RWPE2 (cell line): ENCODE measurements around the gene COA3.
A peak's percentile ranks its signal among the peaks of the same experiment; 100 is the strongest.

Experiments
- ATAC-seq: fragments of 200-7000 bp; cut with Tn5 transposase; 3 replicates; pipeline ENCODE4 v1.9.1; 2021; ENCODE audit warnings: low read depth
- DNase-seq: peaks from one replicate; pipeline ENCODE4 v3.0.0-alpha.2; 2020; ENCODE audit warnings: low spot score
- H3K27ac ChIP-seq: fragments of 450-650 bp; 2 replicates; pipeline ENCODE4 v1.5.1; 2017; ENCODE audit warnings: mild to moderate bottlenecking; ENCODE audit not compliant: poor library complexity, severe bottlenecking
- H3K27me3 ChIP-seq: fragments of 250-450 bp; sonication (Bioruptor Pico); 2 replicates; pipeline ENCODE4 v1.5.1; 2021; ENCODE audit warnings: mild to moderate bottlenecking, moderate library complexity; ENCODE audit not compliant: insufficient read depth, poor library complexity, severe bottlenecking
- H3K36me3 ChIP-seq: fragments of 250-450 bp; sonication (Bioruptor Pico); 2 replicates; pipeline ENCODE4 v1.5.1; 2020; ENCODE audit warnings: low read depth, mild to moderate bottlenecking, moderate library complexity
- H3K4me1 ChIP-seq: fragments of 250-450 bp; sonication (Bioruptor Pico); 2 replicates; pipeline ENCODE4 v1.5.1; 2021; ENCODE audit warnings: mild to moderate bottlenecking, moderate library complexity; ENCODE audit not compliant: insufficient read depth, poor library complexity, severe bottlenecking
- H3K4me3 ChIP-seq: fragments of 250-450 bp; sonication (Bioruptor Pico); 2 replicates; pipeline ENCODE4 v1.5.1; 2021; ENCODE audit warnings: mild to moderate bottlenecking, moderate library complexity; ENCODE audit not compliant: severe bottlenecking
- H3K9me3 ChIP-seq: fragments of 250-450 bp; sonication (Bioruptor Pico); 2 replicates; pipeline ENCODE4 v1.5.1; 2021; ENCODE audit warnings: mild to moderate bottlenecking, moderate library complexity; ENCODE audit not compliant: severe bottlenecking
- TF ChIP-seq, protein P1 (sequence below): fragments of 450-650 bp; IDR thresholded peaks from one replicate; pipeline ENCODE4 v1.5.1; 2017; ENCODE audit warnings: mild to moderate bottlenecking, moderate library complexity; ENCODE audit not compliant: poor library complexity, severe bottlenecking

Gene COA3

DNA sequence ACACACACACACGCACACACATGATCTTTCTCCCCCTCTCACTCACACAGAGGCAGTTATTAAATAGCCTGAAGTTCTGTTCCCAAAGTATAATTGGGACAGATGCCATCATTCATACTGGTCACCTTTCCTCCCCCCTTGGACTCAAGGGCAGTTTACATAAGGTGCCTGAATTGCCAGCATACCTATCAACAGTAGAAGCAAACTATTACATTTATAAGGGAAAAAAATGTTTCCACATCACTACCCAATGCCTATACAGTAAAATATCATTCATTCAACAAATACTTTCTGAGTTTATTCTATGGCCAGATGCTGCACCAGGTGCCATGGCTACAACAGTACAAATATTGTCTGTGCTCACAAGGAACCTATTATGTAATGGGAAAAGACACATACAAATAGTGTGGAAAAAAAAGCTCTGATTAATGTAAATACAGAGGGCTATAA, 6.4 kb upstream of the COA3 start:
- TF ChIP-seq, protein P1, sequence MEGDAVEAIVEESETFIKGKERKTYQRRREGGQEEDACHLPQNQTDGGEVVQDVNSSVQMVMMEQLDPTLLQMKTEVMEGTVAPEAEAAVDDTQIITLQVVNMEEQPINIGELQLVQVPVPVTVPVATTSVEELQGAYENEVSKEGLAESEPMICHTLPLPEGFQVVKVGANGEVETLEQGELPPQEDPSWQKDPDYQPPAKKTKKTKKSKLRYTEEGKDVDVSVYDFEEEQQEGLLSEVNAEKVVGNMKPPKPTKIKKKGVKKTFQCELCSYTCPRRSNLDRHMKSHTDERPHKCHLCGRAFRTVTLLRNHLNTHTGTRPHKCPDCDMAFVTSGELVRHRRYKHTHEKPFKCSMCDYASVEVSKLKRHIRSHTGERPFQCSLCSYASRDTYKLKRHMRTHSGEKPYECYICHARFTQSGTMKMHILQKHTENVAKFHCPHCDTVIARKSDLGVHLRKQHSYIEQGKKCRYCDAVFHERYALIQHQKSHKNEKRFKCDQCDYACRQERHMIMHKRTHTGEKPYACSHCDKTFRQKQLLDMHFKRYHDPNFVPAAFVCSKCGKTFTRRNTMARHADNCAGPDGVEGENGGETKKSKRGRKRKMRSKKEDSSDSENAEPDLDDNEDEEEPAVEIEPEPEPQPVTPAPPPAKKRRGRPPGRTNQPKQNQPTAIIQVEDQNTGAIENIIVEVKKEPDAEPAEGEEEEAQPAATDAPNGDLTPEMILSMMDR: no peak
- Histone ChIP-seq H3K9me3 (no peaks in the 10 kb centered on the region), H3K27me3 (no peaks in the 10 kb centered on the region), H3K27ac (no peak overlapping the region), H3K4me1 (no peaks in the 10 kb centered on the region), H3K4me3 (no peak overlapping the region), H3K36me3 (peaks cover 5% of the 10 kb centered on the region)
- ATAC-seq: no peak
- DNase-seq: no peak

- ATAC-seq (no peak), DNase-seq (no peak)
- Histone ChIP-seq H3K9me3 (no peaks in the 10 kb centered on the region), H3K27ac (no peak overlapping the region), H3K4me3 (no peak overlapping the region), H3K36me3 (no peaks in the 10 kb centered on the region), H3K4me1 (no peaks in the 10 kb centered on the region), H3K27me3 (no peaks in the 10 kb centered on the region)
- TF ChIP-seq, protein P1: no peak
Measured at GRCh38 chr17:42803074-42803883, 4.8 kb upstream of the COA3 start.

- TF ChIP-seq, protein P1: no peak
- no peak for ATAC-seq
- H3K4me3 ChIP-seq: peak overlapping the region; percentile 60
Measured at GRCh38 chr17:42798011-42798382, 507 bp downstream of the COA3 start.

GRCh38 chr17:42797067-42798007, 1.2 kb downstream of the COA3 start:
- Histone ChIP-seq H3K9me3 (no peaks in the 10 kb centered on the region), H3K4me3 (peak overlapping the region; percentile 60), H3K27ac (peak overlapping the region; percentile 24), H3K27me3 (no peaks in the 10 kb centered on the region), H3K36me3 (peaks cover 8% of the 10 kb centered on the region; the same call in 1 of the 2 replicates), H3K4me1 (peaks cover 9% of the 10 kb centered on the region)
- TF ChIP-seq, protein P1: no peak
- no peak for DNase-seq
- no peak for ATAC-seq

More at GRCh38 chr17:42798011-42798382, 507 bp downstream of the COA3 start:
- Histone ChIP-seq H3K27me3 (no peaks in the 10 kb centered on the region), H3K4me1 (peaks cover 9% of the 10 kb centered on the region), H3K9me3 (no peaks in the 10 kb centered on the region), H3K36me3 (peaks cover 8% of the 10 kb centered on the region; the same call in 1 of the 2 replicates), H3K27ac (peak overlapping the region; percentile 24)
- no peak for DNase-seq
